Activated T-cell treated with anti-CD3 and anti-CD28 coated beads, Interleukin-2, amount 50 U/mL, for 48 hours (primary cell): Measurements from ENCODE around the gene SIX2.

Experiments
- DNase-seq, 2 experiments: peaks; one replicate each; pipeline ENCODE4 v3.0.0-alpha.2; 2020

The SIX2 gene

DNA sequence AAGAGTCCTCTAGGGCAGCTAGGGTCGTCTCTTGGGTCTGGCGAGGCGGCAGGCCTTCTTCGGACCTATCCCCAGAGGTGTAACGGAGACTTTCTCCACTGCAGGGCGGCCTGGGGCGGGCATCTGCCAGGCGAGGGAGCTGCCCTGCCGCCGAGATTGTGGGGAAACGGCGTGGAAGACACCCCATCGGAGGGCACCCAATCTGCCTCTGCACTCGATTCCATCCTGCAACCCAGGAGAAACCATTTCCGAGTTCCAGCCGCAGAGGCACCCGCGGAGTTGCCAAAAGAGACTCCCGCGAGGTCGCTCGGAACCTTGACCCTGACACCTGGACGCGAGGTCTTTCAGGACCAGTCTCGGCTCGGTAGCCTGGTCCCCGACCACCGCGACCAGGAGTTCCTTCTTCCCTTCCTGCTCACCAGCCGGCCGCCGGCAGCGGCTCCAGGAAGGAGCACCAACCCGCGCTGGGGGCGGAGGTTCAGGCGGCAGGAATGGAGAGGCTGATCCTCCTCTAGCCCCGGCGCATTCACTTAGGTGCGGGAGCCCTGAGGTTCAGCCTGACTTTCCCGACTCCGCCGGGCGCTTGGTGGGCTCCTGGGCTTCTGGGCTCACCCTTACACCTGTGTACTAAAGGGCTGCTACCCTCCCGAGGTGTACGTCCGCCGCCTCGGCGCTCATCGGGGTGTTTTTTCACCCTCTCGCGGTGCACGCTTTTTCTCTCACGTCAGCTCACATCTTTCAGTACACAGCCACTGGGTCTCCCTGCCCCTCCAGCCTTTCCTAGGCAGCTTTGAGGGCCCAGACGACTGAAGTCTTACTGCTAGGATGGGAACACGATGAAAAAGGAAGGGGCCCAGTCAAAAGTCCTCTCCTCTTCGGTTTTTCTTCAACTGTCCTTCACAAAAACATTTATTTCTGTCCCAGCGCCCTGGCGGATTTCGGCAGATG lies 8.1 kb downstream of the SIX2 start:
- DNase-seq = peak; percentile 28 to 37

DNA sequence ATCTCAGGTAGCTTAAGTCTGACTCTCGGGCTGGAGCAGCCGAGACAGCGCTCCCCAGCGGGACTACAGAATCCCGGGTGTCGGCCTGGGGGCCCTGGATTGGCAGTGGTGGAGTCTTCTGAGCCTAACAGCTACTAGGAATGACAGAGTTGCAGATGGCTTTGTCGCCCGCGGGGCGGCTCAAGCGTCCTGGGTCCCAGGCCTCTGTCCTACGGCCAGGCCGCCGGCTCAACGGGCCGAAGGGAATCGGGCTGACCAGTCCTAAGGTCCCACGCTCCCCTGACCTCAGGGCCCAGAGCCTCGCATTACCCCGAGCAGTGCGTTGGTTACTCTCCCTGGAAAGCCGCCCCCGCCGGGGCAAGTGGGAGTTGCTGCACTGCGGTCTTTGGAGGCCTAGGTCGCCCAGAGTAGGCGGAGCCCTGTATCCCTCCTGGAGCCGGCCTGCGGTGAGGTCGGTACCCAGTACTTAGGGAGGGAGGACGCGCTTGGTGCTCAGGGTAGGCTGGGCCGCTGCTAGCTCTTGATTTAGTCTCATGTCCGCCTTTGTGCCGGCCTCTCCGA lies 8.8 kb downstream of the SIX2 start:
- peak; percentile 20 to 21 for DNase-seq

DNA sequence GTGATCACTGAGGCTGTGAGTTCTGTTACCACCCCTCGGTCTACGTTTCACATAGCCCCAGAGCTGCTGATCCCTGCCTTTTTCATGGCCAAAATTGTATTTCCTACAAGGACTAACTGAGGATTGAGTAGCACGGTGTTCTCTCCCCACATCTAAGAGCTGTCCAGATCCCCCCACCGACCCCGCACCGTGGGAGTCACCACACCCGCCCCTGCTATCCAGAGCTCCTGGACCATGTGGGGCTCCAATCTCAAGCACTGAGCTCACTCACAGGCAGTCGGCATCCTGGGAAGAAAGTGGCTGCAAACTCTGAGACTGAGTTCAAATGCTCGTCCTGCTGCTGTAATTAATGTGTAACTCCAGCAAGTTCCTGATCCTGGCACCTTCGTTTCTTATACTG lies 9.7 kb downstream of the SIX2 start:
- no peak for DNase-seq

DNA sequence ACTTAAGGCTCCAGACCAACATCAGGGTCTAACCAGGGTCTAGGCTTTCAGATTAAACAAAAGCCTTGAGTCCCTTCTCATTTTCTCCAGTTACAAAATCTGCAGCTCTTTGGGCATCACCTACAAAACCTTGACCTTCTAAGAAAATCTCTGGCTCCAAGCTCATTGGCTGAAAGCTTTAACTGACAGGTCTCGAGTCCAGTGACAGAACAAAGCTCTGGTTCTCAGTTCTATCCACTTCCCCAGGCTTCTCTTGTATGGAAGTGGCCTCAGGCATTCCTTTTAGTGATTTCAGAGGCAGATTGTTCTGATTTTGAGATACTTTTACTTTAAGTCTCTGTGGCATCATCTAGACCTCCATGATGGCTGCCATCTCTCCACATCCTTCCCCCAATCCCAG lies 11.3 kb downstream of the SIX2 start:
- DNase-seq = no peak

DNA sequence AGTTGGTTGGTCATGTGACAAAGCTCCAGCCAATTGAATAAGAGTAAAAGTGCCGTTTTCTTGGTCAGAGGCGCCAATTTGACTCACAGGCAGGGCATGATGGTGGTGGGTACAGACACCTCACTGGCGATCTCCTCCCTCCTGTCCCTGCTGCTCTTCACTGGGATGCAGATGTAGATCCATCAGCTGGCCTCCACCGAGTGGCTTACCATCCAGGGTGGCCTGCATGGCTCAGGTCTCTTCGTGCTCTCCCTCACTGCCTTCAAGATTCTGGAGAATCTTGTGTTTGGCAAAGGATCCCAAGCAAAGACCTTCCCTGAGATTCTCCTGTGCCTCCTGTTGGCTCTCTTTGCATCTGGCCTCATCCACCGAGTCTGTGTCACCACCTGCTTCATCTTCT lies 12.9 kb downstream of the SIX2 start:
- DNase-seq = no peak

DNA sequence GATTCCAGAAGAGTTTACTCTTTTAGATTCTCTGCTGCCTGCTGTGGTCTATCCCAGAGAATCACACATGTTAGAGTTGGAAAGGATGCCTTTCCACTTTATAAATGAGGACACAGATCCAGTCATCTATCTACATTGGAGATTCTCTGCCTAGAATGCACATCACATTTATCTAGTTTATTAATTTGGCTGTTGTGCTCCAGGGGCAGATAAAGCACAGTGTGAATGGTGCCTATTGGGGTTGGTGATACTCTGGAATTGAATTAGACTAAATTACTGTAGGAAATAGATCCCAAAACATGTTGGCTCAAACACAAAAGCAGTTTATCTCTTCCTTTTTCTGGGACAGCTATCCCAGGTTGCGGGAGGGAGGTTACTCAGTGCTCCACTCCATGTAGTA lies 14.9 kb downstream of the SIX2 start:
- no peak for DNase-seq

DNA sequence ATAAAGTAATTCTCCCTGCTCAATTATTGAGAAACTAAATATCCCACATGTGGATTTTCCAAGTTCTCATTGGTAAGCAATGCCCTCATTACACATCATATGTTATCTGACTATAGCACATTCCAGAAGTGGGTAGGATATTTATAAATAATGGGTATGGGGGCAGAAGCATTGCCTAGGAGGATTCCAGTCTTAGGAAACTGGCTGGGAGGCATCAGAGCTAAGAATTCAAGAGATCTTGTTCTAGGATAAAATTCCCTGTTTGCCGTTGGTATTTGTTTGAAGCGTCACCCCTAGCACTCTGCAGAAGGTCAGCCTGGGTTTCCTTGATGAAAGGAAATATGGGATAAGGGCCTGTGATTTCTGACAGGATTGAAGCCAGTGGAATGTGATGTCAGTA lies 20.1 kb downstream of the SIX2 start:
- DNase-seq = no peak

DNA sequence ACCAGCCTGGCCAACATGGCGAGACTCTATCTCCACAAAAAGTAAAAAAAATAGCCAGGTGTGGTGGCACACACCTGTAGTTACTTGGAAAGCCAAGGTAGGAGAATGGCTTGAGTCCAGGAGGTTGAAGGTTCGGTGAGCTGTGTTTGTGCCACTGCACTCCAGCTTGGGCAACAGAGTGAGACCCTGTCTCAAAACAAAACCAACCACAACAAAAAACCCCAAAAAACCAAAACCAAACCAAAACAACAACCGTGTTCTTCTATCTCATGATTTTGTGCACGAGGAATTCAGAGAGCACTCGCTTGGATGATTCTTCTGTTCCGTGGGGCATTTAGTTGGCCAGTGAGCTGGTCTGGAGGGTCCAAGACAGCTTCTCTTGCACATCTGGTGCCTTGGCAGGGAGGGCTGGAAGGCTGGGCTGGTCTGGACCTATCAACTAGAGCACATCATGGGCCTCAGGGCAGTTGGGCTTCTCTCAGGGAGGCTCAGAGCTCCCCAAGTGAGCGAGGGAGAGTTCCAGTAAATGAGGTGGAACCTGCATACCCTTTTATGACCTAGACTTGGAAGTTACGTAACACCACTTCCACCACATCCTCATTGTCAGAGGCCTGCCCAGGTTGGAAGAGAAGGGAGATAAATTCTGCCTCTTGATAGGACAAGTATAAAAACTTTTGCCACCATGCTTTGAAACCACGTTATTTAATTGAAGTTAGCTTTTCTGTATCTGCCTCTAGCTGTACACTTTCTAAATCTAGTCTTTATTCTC lies 25.2 kb downstream of the SIX2 start:
- DNase-seq = no peak

DNA sequence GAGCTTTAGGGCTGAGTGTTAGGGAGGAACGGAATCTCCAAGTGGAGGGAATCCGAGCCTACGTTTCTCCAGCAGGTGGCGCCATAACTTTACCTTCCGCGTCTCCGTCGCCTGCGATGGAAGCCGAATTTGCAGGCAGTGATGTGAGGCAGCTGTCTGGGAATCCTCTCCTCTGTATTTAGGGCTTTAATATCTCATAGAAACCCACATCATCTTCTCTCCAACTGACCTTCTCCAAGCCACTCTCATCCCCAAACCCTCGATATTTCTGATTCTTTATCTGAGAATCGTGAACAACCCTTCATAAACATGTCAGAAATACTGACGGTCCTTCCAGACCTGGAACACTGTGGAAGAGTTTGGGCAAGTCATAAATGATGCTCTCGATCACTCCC lies 27.5 kb downstream of the SIX2 start:
- peak; percentile 72 to 79 for DNase-seq

DNA sequence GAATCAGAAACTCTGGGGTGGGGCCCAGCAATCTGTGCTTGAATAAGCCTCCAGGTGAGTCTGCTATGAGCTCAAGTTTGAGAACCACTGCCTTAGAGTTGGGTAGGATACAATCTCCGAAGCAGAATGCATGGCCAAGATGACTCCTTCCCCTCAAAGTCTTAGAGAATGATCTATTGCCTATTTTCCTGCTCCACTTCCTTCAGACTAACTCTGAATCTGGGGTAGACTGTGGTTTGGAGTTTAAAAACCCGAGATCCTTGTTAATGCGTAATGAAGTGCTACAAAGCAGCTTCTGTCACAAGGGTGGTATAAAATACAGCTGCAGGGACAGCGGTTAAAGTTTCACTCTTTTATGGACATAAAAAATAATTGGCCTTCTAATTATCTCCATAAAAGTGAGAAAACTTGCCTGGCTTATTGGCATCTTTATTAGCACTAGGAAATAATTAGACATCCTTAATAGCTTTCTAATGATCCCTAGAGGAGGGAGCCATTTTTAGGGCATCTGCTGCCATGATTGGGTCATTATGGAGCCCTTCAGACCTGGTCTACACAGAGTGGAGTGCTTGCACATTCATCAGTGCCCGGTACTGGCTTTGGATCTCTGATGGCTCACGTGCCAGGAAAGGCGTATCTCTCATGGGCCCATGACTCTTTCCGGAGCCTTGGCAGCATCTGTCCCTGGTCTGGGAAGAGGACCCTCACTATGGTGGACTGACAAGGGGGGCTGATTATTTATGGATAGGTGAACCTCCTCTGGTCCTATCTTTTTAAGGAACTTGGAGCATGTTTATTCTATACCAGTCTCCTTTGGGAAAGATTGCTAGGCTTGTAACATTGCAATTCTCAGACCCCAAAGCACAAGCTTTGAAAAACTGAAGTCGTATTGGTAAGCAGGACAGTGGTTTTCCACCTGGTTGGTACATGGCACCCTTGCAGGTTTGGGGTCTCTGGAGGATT lies 28.2 kb downstream of the SIX2 start:
- no peak for DNase-seq

DNA sequence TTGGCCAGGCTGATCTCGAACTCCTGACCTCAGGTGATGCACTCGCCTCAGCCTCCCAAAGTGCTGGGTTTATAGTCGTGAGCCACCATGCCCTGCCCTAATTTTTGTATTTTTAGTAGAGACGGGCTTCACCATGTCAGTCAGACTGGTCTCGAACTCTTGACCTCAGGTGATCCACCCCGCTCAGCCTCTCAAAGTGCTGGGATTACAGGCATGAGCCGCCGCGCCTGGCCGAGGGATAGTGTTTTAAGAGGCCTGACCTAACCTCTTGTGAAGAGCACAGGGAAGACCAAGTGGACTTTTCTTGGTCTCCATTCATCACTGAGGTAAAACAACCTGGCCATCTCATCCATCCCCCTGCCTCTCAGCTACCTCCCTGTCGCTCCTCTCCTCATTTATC lies 29.7 kb downstream of the SIX2 start:
- DNase-seq = no peak

DNA sequence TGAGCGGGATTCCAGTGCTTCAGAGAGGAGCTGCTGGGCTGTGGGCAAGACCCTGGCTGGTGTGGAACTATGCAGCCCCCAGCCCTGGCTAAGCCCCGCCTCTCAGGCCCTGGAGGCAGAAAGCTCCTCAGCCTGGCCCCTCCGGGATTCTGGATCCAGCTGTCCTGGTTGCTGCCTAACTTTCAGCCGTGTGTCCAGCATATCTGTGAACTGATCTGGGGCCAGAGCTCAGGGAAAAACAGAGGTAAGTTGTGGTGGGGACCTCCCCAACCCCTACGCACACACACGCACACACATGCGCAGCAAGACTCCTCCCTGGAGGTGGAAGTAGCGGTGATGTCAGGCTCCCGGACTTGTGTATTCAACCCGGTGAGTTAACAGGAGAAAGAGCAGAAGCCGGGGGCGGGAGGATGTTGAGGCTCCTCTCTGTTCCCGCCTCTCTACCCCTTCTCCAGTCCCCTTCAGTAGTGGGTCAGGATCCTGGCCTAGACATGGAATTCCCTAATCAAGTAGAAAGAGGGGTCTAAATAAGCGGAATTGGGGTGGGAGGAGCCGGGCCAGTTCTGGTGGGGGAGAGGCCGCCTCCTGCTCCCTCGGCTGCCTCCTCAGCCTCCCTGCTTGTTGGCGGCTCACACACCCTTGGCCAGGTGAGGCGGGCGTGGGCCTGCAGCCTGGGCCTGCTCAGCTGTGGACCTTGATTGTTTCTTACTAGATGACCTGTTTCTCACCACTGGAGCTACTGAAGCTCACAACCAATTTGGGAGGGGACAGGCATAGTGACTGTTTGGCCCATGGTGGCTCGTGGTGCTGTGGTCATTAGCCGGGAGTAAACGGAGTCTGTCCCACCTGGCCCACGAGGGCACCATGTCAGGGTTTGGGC lies 33.4 kb downstream of the SIX2 start:
- DNase-seq = no peak

DNA sequence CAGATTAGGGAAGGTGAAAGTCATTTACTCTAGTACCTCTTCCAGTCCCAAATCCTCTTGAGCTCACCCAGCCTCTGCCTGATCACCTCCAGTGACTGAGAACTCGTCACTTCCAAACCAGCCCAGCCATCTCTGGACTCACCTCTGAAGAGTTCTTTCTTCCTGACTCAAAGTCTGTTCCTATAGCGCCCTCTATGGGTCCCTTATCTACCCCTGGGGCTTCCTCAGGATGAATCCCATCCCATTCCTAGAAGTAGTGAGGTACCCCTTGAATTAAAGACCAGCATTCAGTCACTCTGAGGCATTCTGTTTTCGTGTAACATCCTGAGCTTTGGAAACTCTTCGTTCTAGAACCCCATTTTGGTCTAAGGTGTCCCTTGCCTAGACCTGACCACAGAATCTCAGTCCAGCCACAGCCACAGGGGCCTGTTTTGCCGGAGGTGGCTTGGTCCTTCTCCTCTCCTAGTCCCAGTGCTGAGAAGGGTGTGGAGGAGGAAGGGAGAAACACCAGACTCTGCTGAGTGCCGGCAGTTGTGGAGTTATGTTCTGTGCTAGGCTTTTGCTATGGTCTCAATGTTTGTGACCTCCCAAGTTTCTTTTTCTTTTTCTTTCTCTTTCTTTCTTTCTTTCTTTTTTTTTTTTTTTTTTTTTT lies 35.1 kb downstream of the SIX2 start:
- DNase-seq = no peak

DNA sequence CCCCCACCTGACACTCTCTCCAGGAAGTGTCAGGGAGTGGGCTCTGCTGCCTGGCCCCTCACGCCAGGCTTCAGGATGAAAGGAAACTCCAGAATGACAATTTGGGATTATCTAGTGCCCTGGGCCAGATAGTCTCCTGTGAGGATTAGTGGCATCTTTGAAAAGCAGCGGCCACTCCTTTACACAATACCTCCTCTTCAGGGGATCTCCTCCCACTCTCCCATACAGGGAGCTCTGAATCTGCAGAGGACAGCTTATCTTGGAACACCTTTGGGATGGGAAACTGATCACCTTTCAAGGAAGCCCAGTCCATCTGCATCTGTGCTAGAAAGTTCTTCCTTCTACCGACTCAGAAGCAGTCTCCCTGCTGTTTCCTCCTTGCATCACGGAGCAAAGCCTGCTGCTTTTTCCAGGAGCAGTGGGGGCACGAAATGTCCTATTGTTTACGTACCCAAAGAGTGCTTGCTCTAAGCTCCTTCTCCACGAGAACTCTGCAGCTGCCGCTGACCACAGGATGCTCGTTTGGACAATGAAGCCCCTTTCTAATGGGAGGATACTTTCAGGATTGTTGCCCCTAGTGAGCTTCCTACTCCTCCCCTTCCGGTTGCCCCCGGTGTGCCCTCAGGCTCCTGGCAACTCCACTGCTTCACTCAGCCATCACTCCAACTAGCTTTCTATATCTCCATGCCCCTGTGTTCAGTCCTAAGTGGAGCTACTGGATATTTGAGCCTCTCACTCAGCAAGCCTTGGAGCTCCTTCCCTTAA lies 36.3 kb downstream of the SIX2 start:
- no peak for DNase-seq

DNA sequence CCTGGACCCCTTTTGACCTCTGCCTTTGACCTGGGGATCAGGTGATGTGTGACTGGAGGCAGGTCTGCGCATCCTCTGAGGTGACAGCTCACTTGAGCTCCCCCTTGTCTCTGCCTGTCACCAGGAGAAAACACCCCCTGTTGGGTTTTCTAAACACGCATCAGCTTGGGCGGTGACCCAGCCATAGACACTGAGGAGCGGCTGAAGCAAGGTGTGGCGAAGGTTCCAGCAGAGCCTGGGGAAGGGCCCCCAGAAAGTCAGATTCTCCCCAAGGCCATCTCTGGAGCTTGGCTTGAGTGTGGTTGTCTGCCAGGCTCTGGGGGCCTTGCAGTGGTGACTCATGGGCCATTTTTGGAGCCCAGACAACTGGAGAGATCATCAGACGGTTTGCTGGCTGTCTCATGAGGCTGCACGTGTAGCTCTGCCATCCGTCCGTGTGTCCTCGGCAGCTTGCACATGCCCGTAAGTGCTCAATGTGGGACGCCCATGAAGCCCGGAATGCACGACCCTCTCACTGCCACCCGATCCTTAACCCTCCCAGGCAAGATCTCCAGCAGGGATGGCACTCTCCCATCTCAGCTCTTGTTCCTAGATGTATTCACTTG lies 38.3 kb downstream of the SIX2 start:
- no peak for DNase-seq

DNA sequence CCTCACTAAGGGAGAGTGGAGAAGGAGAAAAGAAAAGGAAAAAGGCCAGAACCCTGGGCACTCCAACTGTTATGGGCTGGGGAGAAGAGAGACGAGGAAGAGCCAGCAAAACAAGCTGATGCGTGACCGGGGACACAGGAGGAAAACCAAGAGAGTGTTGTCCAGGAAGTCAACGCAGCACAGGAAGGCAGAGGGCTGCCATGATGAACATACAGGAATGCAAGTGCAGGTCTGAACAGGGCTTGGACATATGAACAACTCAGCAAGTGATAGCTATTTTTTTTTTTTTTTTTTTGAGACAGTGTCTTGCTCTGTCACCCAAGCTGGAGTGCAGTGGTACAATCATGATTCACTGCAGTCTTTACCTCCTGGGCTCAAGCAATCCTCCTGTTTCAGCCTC lies 39.3 kb downstream of the SIX2 start:
- no peak for DNase-seq

DNA sequence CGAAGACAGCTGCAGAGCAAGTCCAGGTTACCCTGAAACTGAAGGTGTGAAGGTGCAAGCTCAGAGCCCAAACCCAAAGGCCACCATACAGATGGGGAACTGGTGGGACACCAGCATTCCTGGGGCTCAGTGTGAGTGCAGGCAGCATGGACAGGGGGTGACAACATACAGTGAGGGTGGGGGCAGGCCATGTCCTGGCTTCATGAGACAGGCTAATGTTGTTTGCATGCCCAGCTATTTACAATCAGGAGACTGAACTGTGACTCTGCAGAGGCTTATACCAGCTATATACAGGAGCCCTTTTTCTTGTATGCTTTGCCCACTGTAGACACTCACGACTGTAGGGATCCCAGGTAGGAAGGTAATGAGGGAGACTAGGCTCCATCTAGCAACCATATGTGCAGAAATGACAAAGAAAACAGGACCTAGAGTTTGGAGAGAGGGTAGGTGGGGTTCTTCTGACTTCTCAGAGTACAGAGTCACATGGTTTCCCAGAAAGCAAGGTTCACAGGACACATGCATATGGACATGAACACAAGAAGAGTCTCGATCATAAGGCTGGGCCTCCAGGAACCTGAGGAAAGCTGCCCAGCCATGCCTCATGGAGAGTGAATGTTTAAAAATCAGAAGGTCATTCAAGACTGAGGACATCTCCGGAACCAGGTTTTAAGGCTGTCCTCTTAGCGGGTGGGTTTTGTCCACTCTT lies 41.4 kb downstream of the SIX2 start:
- DNase-seq = no peak

DNA sequence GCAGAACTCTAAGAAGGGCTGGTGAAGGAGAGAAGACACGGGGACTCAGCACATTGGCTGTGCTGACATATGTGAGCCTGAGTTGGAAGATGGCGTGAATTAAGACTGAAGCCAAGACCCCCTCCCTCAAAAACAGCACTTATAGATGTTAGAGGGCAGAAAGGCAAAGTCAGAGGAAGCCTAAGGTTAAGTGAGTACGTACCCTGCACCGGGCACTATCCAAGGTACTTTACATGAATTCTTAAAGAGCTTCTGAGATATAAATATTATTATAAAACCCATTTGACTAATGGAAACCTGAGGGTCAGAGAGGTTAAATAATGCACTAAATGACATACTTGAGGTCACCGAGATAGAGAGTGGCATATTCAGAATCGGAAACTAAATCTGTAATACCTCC lies 42.2 kb downstream of the SIX2 start:
- DNase-seq = no peak

DNA sequence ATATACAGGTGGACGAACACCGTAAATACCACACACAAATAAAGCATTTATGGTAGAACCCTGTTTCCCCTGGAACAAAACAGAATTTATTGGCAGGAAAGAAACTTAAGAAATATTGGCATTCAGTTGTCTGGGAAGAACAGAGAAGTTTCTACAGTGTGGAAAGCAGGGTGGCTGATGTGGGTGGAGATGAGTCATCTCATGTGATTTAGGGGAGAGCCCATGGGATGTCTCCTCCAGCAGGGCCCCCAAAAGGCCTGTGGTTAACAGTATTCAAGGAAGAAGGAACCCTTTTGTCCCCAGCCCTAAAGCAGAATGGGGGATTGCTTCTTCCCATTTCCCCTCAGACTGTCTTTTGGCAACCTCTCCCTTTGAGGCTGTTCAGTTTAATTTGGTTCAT lies 43.6 kb downstream of the SIX2 start:
- no peak for DNase-seq
